C4-2B (cell line): ENCODE data around the gene SGTA.

ENCODE experiments used
- H3K27ac ChIP-seq: fragments of 450-650 bp; 2 replicates; pipeline ENCODE4 v1.5.1; 2017
- CTCF ChIP-seq: fragments of 450-650 bp; conservative IDR thresholded peaks from 2 replicates; pipeline ENCODE4 v1.5.1; 2017; ENCODE audit warnings: mild to moderate bottlenecking
- ZFX ChIP-seq: fragments of 450-650 bp; IDR thresholded peaks from 2 replicates; pipeline ENCODE4 v1.6.1; 2017

The SGTA gene

GRCh38 chr19:2765376-2765775 lies 17.7 kb downstream of the SGTA start:
- no peak overlapping the region for H3K27ac ChIP-seq
- TF ChIP-seq CTCF, result no peak
- no peak for TF ChIP-seq ZFX

GRCh38 chr19:2764945-2765344 lies 18.1 kb downstream of the SGTA start:
- no peak overlapping the region for H3K27ac ChIP-seq
- no peak for TF ChIP-seq ZFX
- no peak for TF ChIP-seq CTCF

- TF ChIP-seq CTCF, result no peak
- no peak for TF ChIP-seq ZFX
- H3K27ac ChIP-seq, result no peak overlapping the region
These were observed 19.4 kb downstream of the SGTA start for GRCh38 chr19:2763687-2764086.

- no peak for TF ChIP-seq CTCF
- TF ChIP-seq ZFX, result no peak
- H3K27ac ChIP-seq, result no peak overlapping the region
These were observed 20.1 kb downstream of the SGTA start for GRCh38 chr19:2762783-2763496.

GRCh38 chr19:2761876-2762782 lies 20.9 kb downstream of the SGTA start:
- no peak for TF ChIP-seq CTCF
- no peak for TF ChIP-seq ZFX
- H3K27ac ChIP-seq, result no peak overlapping the region

- TF ChIP-seq ZFX (no peak), CTCF (no peak)
- H3K27ac ChIP-seq, result no peak overlapping the region
These were observed 21.8 kb downstream of the SGTA start for GRCh38 chr19:2761309-2761677.

- H3K27ac ChIP-seq, result no peak overlapping the region
- no peak for TF ChIP-seq ZFX
- no peak for TF ChIP-seq CTCF
These were observed 23.1 kb downstream of the SGTA start for GRCh38 chr19:2759965-2760364.
